ACC112 (cell line): ENCODE data around the gene TMEM217.
A peak's percentile ranks its signal among the peaks of the same experiment; 100 is the strongest.
"Not testable (repeated sequence)": the region's sequence is repeated elsewhere in the genome, so short reads cannot be mapped to it uniquely, and the experiment has no call there.

ENCODE experiments used
- H2AFZ ChIP-seq: fragments of 200-600 bp; sonication (generic); one replicate; pipeline ENCODE4 v1.6.0; 2017; ENCODE audit warnings: antibody characterized with exemption, low read length; ENCODE audit not compliant: unreplicated experiment
- H3K27ac ChIP-seq: fragments of 200-600 bp; sonication (generic); 2 replicates; pipeline ENCODE4 v1.5.1; 2014; ENCODE audit warnings: low read depth, mild to moderate bottlenecking, antibody characterized with exemption, low read length, moderate library complexity
- H3K27me3 ChIP-seq: fragments of 200-600 bp; sonication (generic); 2 replicates; pipeline ENCODE4 v1.6.1; 2014; ENCODE audit warnings: mild to moderate bottlenecking, antibody characterized with exemption, low read length, moderate library complexity, mixed read lengths; ENCODE audit not compliant: insufficient read depth
- H3K36me3 ChIP-seq: fragments of 200-600 bp; sonication (generic); 2 replicates; pipeline ENCODE4 v1.6.1; 2016; ENCODE audit warnings: mild to moderate bottlenecking, antibody characterized with exemption, low read length, moderate library complexity, mixed read lengths; ENCODE audit not compliant: insufficient read depth
- H3K4me1 ChIP-seq: fragments of 200-600 bp; sonication (generic); one replicate; pipeline ENCODE4 v1.6.1; 2016; ENCODE audit warnings: low read length, mixed read lengths; ENCODE audit not compliant: insufficient read depth, unreplicated experiment, control insufficient read depth
- H3K4me3 ChIP-seq: fragments of 200-600 bp; sonication (generic); 2 replicates; pipeline ENCODE4 v1.5.1; 2014; ENCODE audit warnings: mild to moderate bottlenecking, low read depth, low read length
- H3K79me2 ChIP-seq: fragments of 200-600 bp; sonication (generic); one replicate; pipeline ENCODE4 v1.6.0; 2016; ENCODE audit warnings: low read length; ENCODE audit not compliant: control insufficient read depth, unreplicated experiment, insufficient read depth

TMEM217 gene

DNA sequence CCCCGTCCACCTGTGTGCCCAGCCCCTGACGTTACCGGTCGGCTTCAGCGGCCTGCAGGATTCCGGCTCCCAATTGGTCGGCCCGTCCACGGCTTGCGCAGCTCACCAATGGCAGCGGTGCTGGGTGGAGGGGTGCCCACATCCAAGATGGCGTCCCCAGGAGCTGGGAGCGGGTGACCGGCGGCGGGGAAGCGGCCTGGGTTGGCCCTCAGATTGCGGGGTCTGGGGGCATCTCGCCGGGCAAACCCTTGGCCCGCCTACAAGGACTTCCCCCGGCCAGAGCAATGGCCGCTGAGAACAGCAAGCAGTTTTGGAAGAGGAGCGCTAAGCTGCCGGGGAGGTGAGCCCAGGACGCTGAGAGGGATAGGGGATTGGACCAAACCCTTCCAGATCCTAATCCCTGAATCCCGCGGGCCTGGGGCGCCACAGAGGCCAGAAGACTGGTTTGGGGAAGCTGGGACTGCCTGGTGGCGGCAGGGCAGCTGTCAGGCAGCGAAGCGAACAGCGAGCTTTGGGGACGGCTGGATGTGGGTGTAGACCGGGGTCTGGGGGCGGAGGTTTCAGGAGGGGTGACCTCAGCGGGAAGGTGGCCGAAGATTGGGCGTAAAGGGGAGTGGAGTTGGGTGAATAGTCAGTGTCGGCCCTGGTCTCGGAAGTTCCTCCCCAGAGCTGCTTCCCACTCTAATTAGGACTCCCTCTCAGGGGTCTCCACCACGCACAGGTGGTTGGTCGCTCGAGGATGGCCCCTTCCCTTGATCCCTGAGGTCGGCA is at the start of gene TMEM217, which contains the start of gene TBC1D22B:
Gene TMEM217, minus strand, starts transcription at position 511 of the 771 bp plus-strand sequence. CDS start 39,114 bp downstream, outside the sequence.
Gene TBC1D22B, plus strand, starts transcription at position 139 of the 771 bp plus-strand sequence. Its CDS starts 146 bp downstream, at position 285.
- H3K27ac ChIP-seq, result peak within 1 kb of the TSS; percentile 82
- H3K27me3 ChIP-seq, result no peaks in the 10 kb centered on the region
- no peaks in the 10 kb centered on the region for H3K36me3 ChIP-seq
- H3K4me3 ChIP-seq, result peak within 1 kb of the TSS; percentile 93
- H3K4me1 ChIP-seq, result peaks cover 17% of the 10 kb centered on the region
- H3K79me2 ChIP-seq, result peaks cover 41% of the 10 kb centered on the region
- H2AFZ ChIP-seq, result peak within 1 kb of the TSS; percentile 88

DNA sequence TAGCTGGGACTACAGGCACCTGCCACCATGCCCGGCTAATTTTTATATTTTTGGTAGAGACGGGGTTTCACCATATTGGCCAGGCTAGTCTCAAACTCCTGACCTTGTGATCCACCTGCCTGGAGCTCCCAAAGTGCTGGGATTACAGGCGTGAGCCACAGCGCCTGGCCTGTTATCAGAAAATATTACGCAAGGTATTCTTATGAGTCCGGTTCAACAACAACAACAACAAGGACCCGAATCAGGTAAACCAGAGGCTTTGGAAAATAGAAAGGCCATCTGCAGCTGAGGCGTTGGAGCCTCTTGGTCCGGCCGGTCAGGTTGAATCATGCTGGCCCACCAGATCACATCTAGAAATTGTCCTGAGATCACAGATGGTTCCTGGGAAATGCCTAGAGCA is 49.5 kb upstream of the TMEM217 start:
- H3K27ac ChIP-seq, H2AFZ ChIP-seq, H3K4me1 ChIP-seq, H3K27me3 ChIP-seq, H3K79me2 ChIP-seq, H3K4me3 ChIP-seq, H3K36me3 ChIP-seq: not testable (repeated sequence)

DNA sequence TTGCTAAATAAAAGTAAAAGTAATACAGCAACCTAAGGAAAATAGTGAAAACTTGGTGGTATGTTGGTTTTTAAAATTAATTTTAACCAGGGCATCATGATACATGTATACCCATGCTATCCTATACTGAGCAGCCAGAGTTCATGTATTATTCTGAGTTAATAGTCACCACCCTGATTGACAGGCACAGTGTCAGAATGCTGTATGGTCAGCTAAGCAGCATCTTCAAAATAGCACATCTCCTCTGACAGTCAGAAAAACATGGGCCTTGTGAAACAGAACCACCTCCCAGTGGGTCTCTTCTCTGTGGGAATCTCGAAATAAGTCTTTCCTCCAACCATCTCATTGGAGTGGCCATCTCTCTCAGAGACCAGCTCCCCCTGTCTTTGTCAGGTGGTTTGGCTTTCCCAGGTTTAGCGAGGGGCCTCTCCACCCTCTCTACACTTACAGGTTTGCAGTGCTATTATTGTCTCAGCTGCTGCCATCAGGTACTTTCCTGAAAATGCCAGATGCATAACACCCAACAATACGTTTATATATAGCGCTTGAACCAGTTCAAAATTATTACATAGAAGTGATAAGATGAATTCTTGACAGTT is 48.8 kb upstream of the TMEM217 start:
- H3K4me3 ChIP-seq, result no peak overlapping the region
- H2AFZ ChIP-seq, result no peak overlapping the region
- peaks cover under 1% of the 10 kb centered on the region for H3K4me1 ChIP-seq
- H3K27ac ChIP-seq, result no peak overlapping the region
- no peaks in the 10 kb centered on the region for H3K36me3 ChIP-seq
- no peaks in the 10 kb centered on the region for H3K79me2 ChIP-seq
- H3K27me3 ChIP-seq, result no peaks in the 10 kb centered on the region

DNA sequence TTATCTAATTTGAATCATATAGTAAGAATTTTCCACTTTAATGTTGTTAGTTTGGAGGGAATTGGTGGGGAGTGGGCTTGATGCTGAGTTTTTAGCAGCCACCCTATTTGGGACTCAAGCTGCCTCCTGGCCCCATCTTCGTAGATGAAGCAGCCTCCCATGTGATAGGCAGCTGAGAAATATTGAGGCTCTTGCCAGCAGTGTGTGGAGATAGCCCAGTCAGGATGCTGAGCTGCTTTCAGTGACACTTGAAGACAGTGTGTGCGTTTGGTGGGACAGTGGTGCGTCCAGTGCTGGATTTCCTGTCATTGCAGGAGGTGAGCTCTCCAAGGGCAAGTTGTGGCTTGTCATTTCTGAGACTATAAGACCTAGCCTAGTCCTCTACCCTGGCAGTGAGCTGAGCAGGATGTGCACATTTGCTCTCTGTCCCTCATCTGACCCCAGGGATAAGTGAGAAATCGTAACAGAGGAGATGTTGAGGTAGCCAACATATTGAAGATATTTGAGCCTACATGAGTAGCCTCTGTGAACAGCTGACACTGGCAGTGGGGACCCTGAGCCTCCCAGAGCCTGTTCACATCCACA is 48.0 kb upstream of the TMEM217 start:
- H3K36me3 ChIP-seq, result no peaks in the 10 kb centered on the region
- H3K79me2 ChIP-seq, result no peaks in the 10 kb centered on the region
- H3K27ac ChIP-seq, result no peak overlapping the region
- no peak overlapping the region for H2AFZ ChIP-seq
- no peaks in the 10 kb centered on the region for H3K27me3 ChIP-seq
- H3K4me1 ChIP-seq, result no peaks in the 10 kb centered on the region
- no peak overlapping the region for H3K4me3 ChIP-seq

DNA sequence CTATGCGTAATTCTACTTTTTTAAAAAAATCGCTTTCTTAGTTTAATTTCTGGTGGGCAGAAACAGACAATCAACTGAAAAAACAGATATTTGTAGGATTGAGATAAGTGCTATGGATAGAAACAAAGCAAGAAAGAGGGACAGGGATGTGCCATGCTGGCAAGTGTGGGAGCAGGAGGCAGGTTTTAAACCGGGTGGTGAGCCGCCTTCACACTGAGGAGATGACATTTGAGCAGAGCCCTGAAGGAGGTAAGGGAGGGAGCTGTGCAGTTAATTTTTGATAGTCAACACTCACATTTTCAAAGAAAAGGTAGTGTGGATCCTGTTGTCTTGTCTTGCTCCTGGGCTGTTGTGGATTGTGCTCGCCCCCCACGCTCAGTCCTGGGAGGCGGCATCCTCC is 46.8 kb upstream of the TMEM217 start:
- Histone ChIP-seq H3K4me1 (no peaks in the 10 kb centered on the region), H3K27ac (no peak overlapping the region), H2AFZ (no peak overlapping the region), H3K79me2 (no peaks in the 10 kb centered on the region), H3K4me3 (no peak overlapping the region), H3K27me3 (no peaks in the 10 kb centered on the region), H3K36me3 (no peaks in the 10 kb centered on the region)

DNA sequence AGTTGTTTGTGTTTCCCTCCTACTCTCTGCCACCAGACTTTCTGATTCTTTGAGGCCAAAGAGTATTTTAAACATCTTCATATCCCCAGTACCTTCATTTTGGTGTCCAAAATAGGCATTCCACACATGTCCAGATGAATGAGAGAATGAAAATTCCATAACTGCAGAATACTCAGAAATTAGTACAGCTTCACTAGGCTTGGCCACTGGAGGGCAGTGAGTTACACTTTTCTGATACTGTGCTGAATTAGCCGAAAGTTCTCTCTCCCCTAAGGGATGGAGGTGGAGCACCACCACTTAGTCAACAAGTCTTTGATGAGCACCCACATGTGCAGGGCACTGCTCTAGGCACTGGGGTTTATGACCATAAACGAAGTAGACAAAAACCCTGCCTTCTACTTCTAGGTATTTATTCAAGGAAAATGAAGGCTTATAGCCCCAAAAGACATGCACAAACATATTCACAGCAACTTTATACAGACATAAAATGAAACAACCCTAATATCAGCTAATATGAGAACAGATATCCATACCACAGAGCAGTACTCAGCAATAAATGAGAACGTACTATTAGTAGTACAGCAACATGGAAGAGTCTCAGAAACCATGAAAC is 46.1 kb upstream of the TMEM217 start:
- Histone ChIP-seq H3K27ac (no peak overlapping the region), H3K27me3 (no peaks in the 10 kb centered on the region), H3K36me3 (no peaks in the 10 kb centered on the region), H2AFZ (no peak overlapping the region), H3K4me3 (no peak overlapping the region), H3K4me1 (no peaks in the 10 kb centered on the region), H3K79me2 (no peaks in the 10 kb centered on the region)

DNA sequence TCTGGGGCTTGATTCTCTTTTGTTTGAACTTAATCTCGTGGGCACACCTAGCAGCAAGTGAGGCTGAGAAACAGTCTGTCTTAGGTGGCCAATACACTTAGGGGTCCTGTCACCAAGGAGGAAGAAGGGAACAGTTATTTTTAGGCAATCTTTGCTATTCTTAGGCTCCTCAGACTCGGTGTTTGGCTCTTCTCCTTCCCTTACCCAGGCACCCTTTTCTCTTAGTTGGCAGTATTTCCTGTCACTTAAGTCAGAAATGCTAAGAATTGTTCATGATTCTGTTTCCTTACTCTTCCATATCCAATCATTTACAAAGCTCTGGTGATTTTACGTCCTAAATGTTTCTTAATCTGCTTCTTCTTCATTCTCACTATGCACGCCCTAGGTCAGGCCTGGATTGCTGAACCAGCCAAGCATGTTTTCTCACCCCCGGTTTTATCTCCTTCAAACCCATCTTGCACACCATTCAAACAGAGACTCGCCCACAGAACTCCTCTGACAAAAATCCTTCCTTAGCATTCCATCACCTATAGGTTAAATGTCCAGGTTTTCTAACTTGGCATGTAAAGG is 45.2 kb upstream of the TMEM217 start:
- Histone ChIP-seq H2AFZ (no peak overlapping the region), H3K27ac (no peak overlapping the region), H3K36me3 (no peaks in the 10 kb centered on the region)

DNA sequence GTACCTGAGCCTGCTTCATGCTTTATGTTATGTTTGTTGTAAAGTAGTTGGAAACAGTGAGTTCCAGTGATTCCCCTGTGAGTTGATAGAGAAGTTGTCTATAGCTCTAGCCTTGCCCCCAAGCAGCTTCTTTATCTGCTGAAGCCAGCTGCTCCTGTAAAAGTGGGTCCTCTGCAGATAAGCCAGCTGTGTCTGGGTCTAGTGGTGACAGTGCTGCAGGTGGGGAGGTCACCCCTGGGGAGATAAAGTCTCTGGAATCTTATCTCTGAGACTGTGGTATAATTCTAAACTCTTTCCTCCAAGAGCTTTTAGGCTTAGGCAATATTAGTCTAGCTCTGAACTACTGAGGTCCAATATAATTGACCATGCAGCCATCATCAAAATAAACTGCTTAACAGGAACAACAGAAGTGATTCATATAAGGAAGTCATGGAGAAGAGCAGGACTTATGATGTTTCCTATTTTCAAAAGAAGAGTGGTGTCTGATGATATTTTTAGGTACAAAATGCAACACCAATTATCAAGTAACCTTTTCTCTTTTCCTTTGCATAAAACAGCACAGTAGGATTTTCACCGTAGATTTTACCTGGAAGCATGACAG is 44.2 kb upstream of the TMEM217 start:
- Histone ChIP-seq H2AFZ (no peak overlapping the region), H3K27me3 (no peaks in the 10 kb centered on the region), H3K4me1 (no peaks in the 10 kb centered on the region), H3K27ac (no peak overlapping the region), H3K4me3 (no peak overlapping the region), H3K36me3 (no peaks in the 10 kb centered on the region; the same call in 1 of the 2 replicates), H3K79me2 (no peaks in the 10 kb centered on the region)

More for the DNA sequence above, 45.2 kb upstream of the TMEM217 start:
- H3K27me3 ChIP-seq, result no peaks in the 10 kb centered on the region
- no peak overlapping the region for H3K4me3 ChIP-seq
- no peaks in the 10 kb centered on the region for H3K79me2 ChIP-seq
- H3K4me1 ChIP-seq, result no peaks in the 10 kb centered on the region

DNA sequence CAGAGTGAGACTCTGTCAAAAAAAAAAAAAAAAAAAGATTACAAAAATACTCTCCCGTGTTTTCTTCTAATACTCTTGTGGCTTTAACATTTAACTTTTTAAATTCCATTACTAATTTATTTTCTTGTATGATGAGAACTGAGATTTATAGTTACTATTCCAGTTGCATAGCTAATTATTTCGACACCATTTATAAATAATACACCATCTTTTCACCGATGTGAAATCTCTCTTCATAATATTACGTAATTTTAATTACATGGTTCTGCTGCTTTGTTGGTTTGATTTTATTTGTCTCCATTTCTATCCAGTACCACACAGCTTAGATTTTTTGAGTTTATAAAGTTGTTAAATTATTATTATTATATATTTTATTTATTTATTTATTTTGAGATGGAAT is 42.0 kb upstream of the TMEM217 start:
- Histone ChIP-seq H3K4me1 (no peaks in the 10 kb centered on the region), H3K27me3 (no peaks in the 10 kb centered on the region), H3K27ac (no peak overlapping the region), H3K4me3 (no peak overlapping the region), H3K36me3 (peaks cover 3% of the 10 kb centered on the region), H2AFZ (no peak overlapping the region), H3K79me2 (no peaks in the 10 kb centered on the region)

DNA sequence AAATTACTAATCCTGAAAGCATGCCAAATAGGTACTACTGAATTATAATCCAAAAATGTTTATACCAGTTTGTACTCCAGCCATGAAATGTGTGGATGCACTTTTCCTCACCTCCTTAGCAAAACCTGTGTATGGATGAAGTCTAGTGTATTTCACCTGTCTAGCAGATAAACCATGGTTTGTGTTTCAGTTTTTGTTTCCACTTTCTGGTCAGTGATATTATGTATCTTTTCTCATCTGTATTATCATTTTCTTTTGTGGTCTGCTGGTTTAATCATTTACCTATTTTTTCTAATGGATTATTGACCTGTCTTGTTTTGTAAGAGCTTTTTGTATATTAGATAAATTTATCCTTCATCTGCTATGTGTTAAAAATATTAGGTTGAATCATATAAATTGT is 41.0 kb upstream of the TMEM217 start:
- peaks cover 7% of the 10 kb centered on the region for H3K36me3 ChIP-seq
- no peaks in the 10 kb centered on the region for H3K4me1 ChIP-seq
- H3K27me3 ChIP-seq, result no peaks in the 10 kb centered on the region
- H3K27ac ChIP-seq, result no peak overlapping the region
- H2AFZ ChIP-seq, result no peak overlapping the region
- no peaks in the 10 kb centered on the region for H3K79me2 ChIP-seq
- no peak overlapping the region for H3K4me3 ChIP-seq
